Epithelial cell of esophagus (primary cell): ENCODE data around the gene PLEKHH2.
"Not testable (repeated sequence)": the region's sequence is repeated elsewhere in the genome, so short reads cannot be mapped to it uniquely, and the experiment has no call there.

Source experiments
- DNase-seq: peaks from one replicate; pipeline ENCODE4 v3.0.0; 2010; ENCODE audit warnings: low read depth
- H3K4me3 ChIP-seq: 2 replicates; pipeline ENCODE4 v1.5.1; 2011; ENCODE audit warnings: mild to moderate bottlenecking, low read length, control low read depth
- TF ChIP-seq, protein P1 (sequence below): IDR thresholded peaks from 2 replicates; pipeline ENCODE4 v1.5.1; 2011; ENCODE audit warnings: low read depth, mild to moderate bottlenecking, low read length, control low read depth, inconsistent platforms; ENCODE audit not compliant: insufficient read depth; ENCODE audit errors: missing control alignments

The PLEKHH2 gene

DNA sequence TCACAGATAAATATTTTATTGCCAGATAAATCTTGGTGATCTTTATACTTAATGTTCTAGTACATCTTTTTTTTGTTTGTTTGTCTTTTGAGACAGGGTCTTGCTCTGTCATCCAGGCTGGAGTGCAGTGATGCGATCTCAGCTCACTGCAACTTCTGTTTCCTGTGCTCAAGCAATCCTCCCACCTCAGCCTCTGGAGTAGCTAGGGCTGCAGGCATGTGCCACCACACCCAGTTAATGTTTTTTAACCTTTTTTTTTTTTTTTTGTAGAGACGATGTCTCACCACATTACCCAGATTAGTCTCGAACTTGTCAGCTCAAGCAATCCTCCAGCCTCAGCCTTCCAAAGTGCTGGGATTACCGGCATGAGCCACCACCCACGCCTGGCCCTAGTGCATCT is 48.3 kb downstream of the PLEKHH2 start:
- DNase-seq, result peak; percentile 13

DNA sequence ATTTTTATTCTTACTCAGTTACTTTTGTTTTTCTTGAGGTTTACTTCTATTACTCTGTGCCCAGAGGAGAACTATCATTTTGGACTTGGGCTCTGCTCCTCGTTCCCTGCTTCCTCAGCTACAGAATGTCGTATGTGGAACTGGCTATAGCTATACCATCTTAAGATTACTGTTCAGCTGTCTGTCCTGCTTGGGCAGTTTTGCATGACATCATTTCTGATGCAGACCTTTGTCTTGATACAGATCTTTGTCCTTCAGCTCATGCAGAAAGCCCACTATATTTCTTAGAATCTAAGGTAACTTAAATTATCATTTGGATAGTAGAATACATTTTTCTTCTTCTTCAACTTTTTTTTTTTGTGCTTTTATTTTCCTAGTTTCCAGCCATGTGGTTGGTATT is 52.9 kb downstream of the PLEKHH2 start:
- peak; percentile 47 for DNase-seq
- no peak overlapping the region for H3K4me3 ChIP-seq
- TF ChIP-seq, protein P1, sequence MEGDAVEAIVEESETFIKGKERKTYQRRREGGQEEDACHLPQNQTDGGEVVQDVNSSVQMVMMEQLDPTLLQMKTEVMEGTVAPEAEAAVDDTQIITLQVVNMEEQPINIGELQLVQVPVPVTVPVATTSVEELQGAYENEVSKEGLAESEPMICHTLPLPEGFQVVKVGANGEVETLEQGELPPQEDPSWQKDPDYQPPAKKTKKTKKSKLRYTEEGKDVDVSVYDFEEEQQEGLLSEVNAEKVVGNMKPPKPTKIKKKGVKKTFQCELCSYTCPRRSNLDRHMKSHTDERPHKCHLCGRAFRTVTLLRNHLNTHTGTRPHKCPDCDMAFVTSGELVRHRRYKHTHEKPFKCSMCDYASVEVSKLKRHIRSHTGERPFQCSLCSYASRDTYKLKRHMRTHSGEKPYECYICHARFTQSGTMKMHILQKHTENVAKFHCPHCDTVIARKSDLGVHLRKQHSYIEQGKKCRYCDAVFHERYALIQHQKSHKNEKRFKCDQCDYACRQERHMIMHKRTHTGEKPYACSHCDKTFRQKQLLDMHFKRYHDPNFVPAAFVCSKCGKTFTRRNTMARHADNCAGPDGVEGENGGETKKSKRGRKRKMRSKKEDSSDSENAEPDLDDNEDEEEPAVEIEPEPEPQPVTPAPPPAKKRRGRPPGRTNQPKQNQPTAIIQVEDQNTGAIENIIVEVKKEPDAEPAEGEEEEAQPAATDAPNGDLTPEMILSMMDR, result no peak

More for the DNA sequence above, 48.3 kb downstream of the PLEKHH2 start:
- H3K4me3 ChIP-seq, result no peak overlapping the region
- TF ChIP-seq, protein P1, result no peak

GRCh38 chr2:43692428-43692994 is 55.5 kb downstream of the PLEKHH2 start:
- H3K4me3 ChIP-seq, result no peak overlapping the region
- TF ChIP-seq, protein P1, result no peak
- DNase-seq, result peak; percentile 36

DNA sequence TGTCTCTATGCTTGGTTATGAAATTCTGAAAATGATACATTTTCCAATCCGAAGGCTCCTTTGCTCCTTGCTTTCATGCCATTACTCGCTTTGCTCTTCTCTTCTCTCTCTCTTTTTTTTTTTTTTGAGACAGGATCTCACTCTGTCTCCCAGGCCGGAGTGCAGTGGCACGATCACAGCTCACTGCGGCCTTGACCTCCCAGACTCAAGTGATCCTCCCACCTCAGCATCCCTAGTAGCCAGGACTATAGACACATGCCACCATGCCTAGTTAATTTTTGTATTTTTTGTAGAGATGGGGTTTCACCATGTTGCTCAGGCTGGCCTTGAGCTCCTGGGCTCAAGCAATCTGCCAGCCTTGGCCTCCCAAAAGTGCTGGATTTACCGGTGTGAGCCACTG is 61.1 kb downstream of the PLEKHH2 start:
- DNase-seq, H3K4me3 ChIP-seq: not testable (repeated sequence)

GRCh38 chr2:43699761-43700160 is 62.7 kb downstream of the PLEKHH2 start:
- H3K4me3 ChIP-seq, result no peak overlapping the region
- TF ChIP-seq, protein P1, result no peak
- no peak for DNase-seq

GRCh38 chr2:43701111-43701510 is 64.1 kb downstream of the PLEKHH2 start:
- DNase-seq, result no peak
- TF ChIP-seq, protein P1, result no peak
- no peak overlapping the region for H3K4me3 ChIP-seq

GRCh38 chr2:43707255-43708015 is 70.4 kb downstream of the PLEKHH2 start:
- no peak overlapping the region for H3K4me3 ChIP-seq
- DNase-seq, result peak; percentile 32
- TF ChIP-seq, protein P1, result no peak
